ENCODE measurements around the gene ADAM22. TPM values are rescaled to one million over a fixed set of nuclear protein-coding genes. Genes with fewer than 3 reads are reported as not detected.

ADAM22 gene
- polyA plus RNA-seq, 3 donors = 0.17 to 0.90 (median 0.46) TPM

GRCh38 chr7:88185650-88186049, 251.6 kb downstream of the ADAM22 start:
- H3K27ac ChIP-seq (ENCODE audit: low read depth, low read length) = no peak overlapping the region

GRCh38 chr7:88191911-88192310, 257.9 kb downstream of the ADAM22 start:
- H3K27ac ChIP-seq (ENCODE audit: low read depth, low read length) = no peak overlapping the region
- WGBS, 3 donors = 84 to 85% (median 85%) methylated on average over 3 of the region's 3 CpGs

GRCh38 chr7:88200261-88200660, 266.2 kb downstream of the ADAM22 start:
- H3K27ac ChIP-seq (ENCODE audit: low read depth, low read length) = no peak overlapping the region
- WGBS, 3 donors = 83 to 91% (median 89%) methylated on average over 3 of the region's 3 CpGs

GRCh38 chr7:88200789-88201188, 266.7 kb downstream of the ADAM22 start:
- no peak overlapping the region for H3K27ac ChIP-seq (ENCODE audit: low read depth, low read length)
- 60 to 80% (median 76%) methylated on average over 4 of the region's 4 CpGs for WGBS, 3 donors

- no peak overlapping the region for H3K27ac ChIP-seq (ENCODE audit: low read depth, low read length)
Observed at GRCh38 chr7:88201305-88201704, 267.3 kb downstream of the ADAM22 start.

GRCh38 chr7:88202278-88202677, 268.2 kb downstream of the ADAM22 start:
- no peak overlapping the region for H3K27ac ChIP-seq (ENCODE audit: low read depth, low read length)
- WGBS, 3 donors = 79 to 88% (median 84%) methylated on average over 5 of the region's 5 CpGs

- WGBS, 3 donors = 80 to 88% (median 83%) methylated on average over 3 of the region's 3 CpGs
- H3K27ac ChIP-seq (ENCODE audit: low read depth, low read length) = no peak overlapping the region
Observed at GRCh38 chr7:88202799-88203198, 268.7 kb downstream of the ADAM22 start.

- no peak overlapping the region for H3K27ac ChIP-seq (ENCODE audit: low read depth, low read length)
- 93 to 94% (median 94%) methylated on average over 4 of the region's 4 CpGs for WGBS, 3 donors
Observed at GRCh38 chr7:88203401-88203800, 269.4 kb downstream of the ADAM22 start.

- H3K27ac ChIP-seq (ENCODE audit: low read depth, low read length) = no peak overlapping the region
- WGBS, 3 donors = 89 to 96% (median 89%) methylated on average over 3 of the region's 3 CpGs
Observed at GRCh38 chr7:88204525-88205110, 270.6 kb downstream of the ADAM22 start.

- H3K27ac ChIP-seq (ENCODE audit: low read depth, low read length) = no peak overlapping the region
Observed at GRCh38 chr7:88205179-88205578, 271.1 kb downstream of the ADAM22 start.

- WGBS, 3 donors = 83 to 92% (median 89%) methylated on average over 4 of the region's 4 CpGs
- H3K27ac ChIP-seq (ENCODE audit: low read depth, low read length) = no peak overlapping the region
Observed at GRCh38 chr7:88206254-88206653, 272.2 kb downstream of the ADAM22 start.

- no peak overlapping the region for H3K27ac ChIP-seq (ENCODE audit: low read depth, low read length)
- 91 to 94% (median 92%) methylated on average over 3 of the region's 3 CpGs for WGBS, 3 donors
Observed at GRCh38 chr7:88208521-88208920, 274.5 kb downstream of the ADAM22 start.

GRCh38 chr7:88212918-88213317, 278.9 kb downstream of the ADAM22 start:
- 100% methylated on average over 1 of the region's 1 CpG for WGBS, 3 donors
- no peak overlapping the region for H3K27ac ChIP-seq (ENCODE audit: low read depth, low read length)

GRCh38 chr7:88214456-88214855, 280.4 kb downstream of the ADAM22 start:
- WGBS, 3 donors = 92 to 96% (median 96%) methylated on average over 2 of the region's 2 CpGs

GRCh38 chr7:88215295-88215694, 281.2 kb downstream of the ADAM22 start:
- H3K27ac ChIP-seq (ENCODE audit: low read depth, low read length) = no peak overlapping the region
- WGBS, 3 donors = 68 to 79% (median 68%) methylated on average over 2 of the region's 2 CpGs

More at GRCh38 chr7:88214456-88214855, 280.4 kb downstream of the ADAM22 start:
- H3K27ac ChIP-seq (ENCODE audit: low read depth, low read length) = no peak overlapping the region

GRCh38 chr7:88216276-88216675, 282.2 kb downstream of the ADAM22 start:
- no peak overlapping the region for H3K27ac ChIP-seq (ENCODE audit: low read depth, low read length)

- no peak overlapping the region for H3K27ac ChIP-seq (ENCODE audit: low read depth, low read length)
- 28 to 33% (median 31%) methylated on average over 1 of the region's 1 CpG for WGBS, 3 donors
Observed at GRCh38 chr7:88217675-88218428, 283.8 kb downstream of the ADAM22 start.

- WGBS, 3 donors = 31 to 36% (median 35%) methylated on average over 5 of the region's 5 CpGs
Observed at GRCh38 chr7:88218429-88218745, 284.3 kb downstream of the ADAM22 start.

GRCh38 chr7:88218836-88219605, 285.0 kb downstream of the ADAM22 start:
- 0 to 1% (median 0%) methylated on average over 27 of the region's 27 CpGs for WGBS, 3 donors
- H3K27ac ChIP-seq (ENCODE audit: low read depth, low read length) = no peak overlapping the region

More at GRCh38 chr7:88218429-88218745, 284.3 kb downstream of the ADAM22 start:
- H3K27ac ChIP-seq (ENCODE audit: low read depth, low read length) = no peak overlapping the region

Measured in adipose tissue (tissue), 3 donors.